ENCODE data around the gene ITPKC.

The ITPKC gene

DNA sequence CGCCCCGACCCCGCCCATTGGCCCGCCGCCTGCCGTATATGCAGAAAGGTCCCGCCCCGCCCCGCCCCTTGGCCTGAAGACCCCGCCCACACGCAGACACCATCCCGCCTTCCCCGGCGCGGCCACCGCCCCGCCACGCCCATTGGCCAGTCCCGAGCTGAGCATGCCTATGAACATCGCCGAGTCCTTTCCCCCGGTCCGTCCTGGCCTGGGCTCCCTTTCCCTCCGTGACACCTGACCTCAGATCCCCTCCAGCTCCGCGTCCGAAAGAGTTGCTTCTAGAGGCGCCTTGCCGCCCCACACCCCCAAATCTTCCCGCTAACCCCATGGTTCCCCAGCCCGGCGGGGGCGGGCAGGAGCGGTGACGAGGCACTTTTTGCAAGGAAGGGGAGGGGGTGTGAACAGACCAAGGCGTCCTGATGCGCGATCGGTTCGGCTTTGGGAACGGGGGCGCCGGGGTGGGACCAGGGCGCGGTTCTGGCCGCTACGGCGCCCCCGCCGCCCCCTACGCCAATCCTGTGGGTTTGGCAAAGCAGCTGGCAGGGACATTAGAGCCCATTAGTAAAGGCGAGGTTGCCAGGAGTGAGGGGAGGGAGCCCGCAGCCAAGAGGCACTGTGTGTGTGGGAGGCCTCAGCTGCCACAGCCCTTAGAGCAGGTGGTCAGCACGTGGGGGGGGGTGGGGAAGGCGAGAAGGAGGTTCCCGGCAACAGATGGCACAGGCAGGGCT, 26.1 kb upstream of the ITPKC start:
- peak; percentile 83 to 93 (median 86) for DNase-seq

DNA sequence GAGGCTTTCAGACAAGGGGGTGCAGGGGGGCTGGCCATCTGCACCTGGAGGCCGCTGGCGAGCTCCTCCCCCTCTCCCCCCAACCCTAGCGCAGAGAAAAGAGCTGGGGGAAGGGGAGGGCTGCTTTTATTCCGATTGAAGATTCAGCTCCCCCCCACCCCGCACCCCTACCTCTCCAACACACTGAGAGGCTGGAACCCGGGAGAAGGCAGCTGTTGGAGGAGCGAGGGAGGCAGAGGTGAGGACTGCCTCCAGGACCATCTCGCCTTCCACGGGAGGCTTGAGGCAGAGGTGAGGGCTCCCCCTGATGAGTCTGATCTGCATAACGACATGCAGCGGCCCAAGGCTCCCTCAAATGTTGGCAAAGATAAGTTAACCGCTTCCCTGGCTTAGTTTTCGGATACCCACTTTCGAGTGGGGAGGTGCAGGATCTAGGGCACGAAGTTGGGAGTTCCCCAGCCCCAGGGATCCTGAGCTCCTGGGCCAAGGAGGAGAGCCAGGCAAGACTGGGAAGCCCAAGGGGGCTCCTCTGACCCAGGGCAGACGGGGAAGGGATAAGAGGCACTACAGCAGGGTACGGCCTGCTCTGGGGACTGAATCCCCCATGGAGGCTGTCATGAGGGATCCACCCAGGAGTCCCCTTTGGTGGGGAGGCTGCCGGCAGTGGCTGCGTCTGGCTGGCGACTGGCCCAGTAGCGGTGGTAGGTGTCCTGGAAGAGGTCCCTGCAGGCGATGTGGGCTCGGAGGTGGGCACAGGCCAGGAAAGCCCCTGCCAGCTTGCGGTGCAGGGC, 25.3 kb upstream of the ITPKC start:
- no peak for DNase-seq

DNA sequence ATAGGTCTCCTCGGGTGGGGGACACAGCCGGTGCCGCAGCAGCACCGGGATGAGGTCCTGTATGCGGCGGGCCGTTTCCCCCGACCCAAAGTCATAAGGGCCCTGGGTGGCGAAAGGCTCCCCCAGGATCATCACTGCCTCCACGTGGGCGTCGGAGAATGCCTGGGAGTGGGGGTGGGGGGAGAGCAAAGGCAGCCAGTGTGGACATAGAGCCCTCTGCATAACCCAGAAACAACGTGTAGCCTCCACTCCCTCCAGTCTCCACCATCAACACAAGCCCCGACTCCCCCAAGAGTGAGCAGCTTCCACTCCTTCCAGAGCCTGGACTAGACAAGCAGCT, 24.7 kb upstream of the ITPKC start:
- DNase-seq: no peak

DNA sequence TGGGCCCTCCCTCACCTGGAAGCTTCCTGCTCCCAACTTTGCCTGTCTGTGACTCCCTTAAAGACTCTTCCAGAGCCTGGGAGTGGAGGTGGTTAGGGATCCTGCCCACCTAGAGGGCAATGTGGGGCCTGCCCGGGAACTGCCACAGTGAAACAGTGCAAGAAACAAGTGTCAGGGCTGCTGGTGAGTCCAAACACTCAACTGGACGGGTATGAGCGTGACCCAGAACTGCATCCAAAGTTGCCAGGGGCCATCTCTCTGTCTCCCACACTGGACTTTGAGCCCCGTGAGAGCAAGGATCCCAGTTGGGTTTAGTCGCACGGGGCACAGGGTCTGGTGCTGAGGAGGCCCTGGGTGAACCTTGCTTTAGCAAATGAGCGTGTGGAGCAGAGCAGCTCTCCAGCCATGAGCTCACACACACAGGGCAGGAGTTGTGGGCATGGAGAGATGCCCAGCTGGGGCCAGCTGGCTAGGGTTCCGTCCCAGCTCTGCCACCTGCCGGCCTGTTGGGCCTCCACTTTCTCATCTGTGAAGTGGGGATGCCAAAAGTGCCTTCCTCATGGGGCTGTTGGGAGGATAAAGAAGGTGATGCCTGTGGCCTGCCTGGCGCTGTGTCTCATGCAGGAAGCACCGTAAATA, 23.6 kb upstream of the ITPKC start:
- DNase-seq: no peak

DNA sequence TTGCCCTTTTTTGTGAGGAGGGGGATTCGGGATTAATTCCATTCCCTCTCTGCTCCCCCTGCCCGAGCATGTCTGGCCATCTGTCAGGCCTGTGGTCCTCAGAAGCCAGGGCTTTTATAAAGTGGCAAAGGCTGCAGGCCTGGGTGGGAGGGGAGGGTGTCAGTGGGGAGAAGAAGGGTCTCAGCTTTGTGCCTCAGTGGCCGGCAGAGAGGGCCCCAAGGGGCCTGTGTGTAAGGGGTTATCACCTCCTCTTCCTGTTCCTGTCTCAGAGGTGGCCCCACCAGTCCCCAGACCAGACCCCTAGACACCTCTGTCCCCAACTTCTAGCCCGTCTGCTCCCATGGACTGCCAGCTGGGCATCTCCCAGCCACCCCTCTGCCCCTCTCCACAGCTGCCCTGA, 23.0 kb upstream of the ITPKC start:
- no peak for DNase-seq

DNA sequence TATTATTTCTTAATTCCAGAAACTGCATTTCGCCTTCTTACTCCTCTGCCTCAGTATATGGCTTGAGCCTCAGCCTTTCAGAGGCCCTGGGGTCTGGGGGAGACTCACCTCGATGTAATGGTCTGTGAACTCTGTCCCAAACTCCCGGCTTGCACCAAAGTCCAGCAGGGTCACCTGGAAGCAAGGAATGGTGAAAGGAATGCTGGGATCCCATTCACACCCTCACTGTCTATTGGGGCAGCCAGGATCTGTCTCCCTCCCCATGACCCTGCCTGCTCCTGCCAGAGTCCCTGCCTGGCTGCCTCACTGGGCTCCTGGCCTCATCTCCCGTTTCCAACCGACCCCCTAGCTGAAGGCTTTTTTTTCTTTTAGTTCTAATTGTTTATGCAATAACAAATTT, 21.0 kb upstream of the ITPKC start:
- DNase-seq: no peak

DNA sequence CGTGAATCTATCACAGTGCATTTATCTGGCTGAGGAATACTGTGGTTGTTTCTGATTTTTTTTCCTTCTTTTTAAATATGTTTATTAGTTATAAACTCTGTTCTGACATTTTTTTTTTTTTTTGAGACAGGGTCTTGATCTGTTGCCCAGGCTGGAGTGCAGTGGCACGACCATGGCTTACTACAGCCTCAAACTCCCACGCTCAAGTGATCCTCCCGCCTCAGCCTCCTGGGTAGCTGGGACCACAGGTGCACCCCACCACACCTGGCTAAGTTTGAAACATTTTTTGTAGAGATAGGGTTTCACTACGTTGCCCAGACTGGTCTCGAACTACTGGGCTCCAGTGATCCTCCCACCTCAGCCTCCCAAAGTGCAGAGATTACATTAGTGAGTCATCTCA, 19.9 kb upstream of the ITPKC start:
- no peak for DNase-seq

DNA sequence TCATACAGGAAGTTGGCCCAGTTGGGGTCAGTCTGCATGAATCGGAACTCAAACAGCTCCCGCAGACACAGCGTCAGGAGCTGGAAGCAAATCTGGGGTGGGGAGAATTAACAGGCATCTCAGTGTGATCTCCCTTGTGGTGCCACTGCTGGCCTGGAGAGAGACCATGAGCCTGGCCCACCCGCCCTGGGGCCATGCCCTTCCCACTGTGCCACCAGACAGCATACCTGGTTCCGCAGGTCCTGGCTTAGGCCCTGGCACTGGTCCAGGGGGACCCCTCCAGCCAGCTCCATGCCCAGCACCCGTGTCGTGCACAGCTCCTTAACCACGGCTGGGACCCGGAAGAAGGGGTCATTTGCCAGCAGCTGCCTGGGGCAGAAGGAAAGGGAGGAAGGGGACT, 16.8 kb upstream of the ITPKC start:
- no peak for DNase-seq

DNA sequence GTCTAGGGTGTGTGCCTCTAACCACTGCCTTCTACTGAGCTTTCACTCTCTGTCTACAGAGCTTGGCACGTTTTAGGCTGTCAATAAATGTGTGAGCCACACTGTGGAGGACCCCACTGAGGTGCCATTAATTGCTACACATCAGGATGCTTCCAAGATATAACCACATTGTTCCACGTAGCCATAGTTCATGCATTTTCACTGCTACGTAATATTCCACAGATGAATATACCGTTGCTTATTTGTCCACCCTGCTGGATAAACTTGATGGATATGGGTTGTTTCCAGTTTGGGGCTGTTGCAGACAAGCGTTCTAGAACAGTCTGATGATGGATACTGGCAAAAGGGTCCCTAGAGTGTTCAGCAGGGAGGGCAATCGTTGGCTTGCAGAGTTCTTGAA, 15.2 kb upstream of the ITPKC start:
- no peak for DNase-seq

DNA sequence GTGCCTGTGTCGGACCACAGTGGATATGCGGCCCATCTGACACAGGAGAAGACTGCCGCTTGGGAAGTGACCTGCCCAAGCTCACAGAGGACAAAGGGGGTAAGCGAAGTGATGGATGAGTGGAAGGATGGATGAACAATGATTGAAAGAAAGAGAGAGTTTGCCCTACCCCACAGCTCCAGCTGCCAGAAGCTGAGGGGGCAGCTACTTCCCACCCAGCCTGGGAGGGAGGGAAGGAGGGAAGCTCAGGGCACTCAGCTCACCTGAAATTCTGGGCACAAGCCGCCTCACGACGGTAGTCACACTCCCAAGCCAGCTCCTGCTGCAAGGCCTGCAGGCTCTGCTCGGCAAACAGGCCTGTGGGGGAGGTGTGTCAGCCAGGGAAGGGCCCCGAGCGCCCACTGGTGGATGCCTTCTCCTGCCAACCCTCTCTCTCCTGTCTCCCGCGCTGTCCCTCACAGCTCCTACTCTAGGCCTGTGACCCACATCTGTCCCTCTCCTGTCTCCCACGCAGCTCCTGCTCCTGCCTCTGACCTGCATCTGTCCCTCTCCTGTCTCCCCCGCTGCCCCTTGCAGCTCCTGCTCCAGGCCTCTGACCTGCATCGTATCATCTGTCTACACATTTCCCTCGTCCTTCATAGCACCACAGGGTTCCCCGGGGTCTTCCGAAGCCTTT, 14.4 kb upstream of the ITPKC start:
- no peak for DNase-seq

DNA sequence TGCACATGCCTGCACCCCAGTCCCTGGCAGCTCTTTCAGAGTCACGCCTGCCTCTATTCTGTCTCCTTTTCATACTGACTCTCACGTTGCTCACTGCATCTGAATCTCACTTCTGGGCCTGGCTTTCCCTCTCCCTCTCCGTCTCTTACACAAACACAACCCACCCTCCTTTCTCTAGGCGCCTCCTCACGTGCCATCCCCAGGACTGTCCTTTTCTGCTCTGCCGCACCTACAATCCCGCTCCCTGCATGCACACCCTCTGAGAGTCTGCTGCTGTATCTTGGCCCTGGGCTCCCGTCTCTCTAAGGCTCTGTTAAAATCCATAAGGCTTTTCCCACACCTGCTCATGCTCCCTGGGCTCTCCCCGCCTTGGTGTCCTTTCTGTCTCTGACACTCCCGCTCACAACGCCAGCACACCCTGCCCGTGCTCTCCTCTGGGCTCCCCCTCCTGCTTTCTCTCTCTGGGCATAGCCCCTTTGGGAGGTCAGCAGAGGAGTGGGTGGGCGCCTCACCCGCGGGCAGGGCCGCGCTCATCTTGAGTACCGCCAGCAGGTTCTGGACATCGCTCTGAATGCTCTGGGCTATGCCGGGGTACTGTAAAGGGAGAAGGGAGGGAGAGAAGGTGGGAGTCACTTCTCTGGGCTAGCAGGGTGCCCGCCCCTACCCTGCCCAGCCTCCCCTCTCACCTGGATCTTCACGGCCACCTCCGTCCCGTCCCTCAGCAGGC, 13.7 kb upstream of the ITPKC start:
- DNase-seq: no peak

DNA sequence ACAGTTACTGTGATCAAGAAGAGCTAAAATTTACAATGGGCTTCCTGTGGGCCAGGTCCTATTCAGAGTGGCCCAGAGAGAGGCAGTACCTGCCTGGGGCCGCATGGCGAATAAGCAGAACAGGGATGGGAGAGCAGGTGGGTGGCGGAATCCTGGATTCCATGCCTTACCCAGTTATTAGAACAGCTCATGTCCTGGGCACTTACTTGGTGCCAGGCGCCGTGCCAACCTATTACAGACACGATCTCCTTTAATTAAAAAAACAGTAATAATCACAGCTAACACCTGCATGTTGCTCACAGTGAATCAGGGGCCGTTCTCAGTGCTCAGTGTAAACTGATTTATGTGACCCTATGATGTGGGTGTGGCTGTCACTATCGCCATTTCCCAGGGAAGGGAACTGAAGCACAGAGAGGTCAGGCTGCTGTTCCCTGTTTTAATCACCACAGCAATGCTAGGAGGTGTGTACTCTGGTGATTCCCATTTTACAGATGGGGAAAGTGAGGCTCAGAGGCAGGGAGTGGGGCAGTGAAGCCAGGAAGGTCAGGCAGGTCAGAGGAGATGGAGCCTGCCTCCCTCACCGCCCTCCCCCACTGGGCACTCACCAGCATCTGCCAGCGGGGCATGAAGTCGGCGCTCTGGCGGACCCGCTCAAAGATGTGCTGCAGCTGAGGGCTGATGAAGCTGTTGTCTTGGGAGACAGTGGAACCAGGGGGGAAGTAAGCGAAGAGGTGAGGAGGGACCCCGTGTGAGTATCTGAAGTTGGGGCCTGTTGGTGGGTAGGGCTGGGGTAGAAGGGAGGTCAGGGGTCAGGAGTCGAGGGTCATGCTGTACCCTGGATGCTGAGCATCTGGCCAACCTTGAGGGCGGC, 12.2 kb upstream of the ITPKC start:
- no peak for DNase-seq

DNA sequence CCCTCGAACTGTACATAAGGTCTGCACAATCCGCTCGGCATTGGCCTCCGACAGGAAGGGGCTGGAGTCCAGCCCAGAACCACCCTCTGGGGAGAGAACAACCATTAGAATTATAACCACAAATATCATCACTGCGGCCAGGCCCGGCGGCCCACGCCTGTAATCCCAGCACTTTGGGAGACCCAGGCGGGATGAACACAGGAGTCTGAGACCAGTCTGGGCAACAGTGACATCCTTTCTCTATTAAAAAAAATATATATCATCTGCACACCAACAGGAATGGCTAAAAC, 11.6 kb upstream of the ITPKC start:
- no peak for DNase-seq

DNA sequence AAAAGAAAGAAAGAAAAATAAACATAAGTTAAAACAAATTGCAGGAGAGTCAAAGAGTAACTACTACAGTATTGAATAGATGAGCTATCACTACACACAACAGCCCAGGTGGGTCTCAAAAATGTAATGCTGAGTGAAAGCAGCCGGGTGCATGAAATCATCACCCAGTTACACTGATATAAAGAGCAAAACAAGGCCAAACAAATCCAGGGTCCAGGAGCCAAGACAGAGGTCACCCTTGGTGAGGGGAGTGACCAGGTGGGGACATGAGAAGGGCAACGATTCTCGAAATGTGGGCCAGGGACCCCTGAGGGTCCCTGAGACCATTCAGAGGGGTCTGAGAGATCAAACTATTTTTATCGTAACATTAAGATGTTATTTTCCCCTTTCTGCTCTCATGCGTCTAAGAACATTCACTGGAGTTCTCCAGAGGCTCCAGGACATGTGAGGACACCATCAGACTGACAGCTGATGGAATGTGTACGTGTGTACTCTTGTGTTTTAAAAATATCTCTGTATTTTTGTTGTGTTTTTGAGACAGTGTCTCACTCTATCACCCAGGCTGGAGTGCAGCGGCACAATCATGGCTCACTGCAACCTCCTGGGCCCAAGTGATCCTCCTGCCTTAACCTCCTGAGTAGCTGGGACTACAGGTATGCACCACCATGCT, 10.8 kb upstream of the ITPKC start:
- DNase-seq: no peak

DNA sequence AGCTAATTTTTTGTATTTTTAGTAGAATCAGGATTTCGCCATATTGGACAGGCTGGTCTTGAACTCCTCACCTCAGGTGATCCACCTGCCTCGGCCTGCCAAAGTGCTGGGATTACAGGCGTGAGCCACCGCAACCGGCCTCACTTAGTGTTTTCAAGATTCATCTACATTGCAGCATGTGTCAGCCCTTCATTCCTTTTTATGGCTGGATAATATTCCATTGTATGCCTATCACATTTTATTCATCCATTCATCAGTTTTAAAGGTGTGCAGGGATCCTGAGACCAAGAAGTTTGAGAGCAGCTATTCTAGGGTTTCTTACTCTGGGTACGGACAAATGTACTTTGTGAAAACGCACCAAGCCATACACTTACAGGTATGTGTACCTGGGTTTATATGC, 9.3 kb upstream of the ITPKC start:
- DNase-seq: no peak

DNA sequence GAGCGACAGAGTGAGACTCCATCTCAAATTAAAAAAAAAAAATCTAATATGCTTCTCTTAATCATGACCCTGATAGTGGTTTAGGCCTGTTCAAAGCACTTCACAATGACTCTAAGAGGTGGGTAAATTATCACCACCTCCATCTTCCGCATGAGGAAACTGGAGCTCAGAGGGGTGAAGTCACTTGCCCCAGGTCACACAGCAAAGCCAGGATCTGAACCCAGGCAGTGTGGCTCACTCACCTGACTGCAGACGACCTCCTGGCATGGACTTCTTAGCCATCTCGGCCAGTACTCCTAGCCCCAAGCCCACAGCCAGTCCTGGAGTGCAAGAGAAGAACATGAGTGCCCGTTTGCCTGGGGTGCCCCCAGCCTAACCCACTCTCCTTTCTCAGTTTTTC, 7.1 kb upstream of the ITPKC start:
- DNase-seq: no peak

DNA sequence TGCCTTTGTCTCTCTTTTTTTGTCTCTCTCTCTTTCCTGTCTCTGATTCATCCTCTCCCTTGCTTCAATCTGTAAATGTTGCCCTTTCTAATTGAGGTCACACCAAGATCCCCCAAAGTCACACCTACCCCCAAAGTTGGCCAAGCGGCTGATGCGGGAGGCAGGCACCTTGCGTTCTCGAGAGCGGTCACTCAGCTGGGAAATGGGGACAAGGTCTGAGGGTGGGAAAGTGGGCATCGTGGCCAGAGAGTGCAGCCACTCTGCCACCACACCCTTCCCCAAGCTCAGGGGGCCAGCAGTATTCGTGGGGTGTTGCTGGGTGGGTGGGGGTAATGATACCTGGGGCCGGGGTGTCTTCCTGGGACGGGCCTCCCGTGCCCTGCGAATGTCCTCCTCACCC, 3.0 kb upstream of the ITPKC start:
- no peak for DNase-seq

DNA sequence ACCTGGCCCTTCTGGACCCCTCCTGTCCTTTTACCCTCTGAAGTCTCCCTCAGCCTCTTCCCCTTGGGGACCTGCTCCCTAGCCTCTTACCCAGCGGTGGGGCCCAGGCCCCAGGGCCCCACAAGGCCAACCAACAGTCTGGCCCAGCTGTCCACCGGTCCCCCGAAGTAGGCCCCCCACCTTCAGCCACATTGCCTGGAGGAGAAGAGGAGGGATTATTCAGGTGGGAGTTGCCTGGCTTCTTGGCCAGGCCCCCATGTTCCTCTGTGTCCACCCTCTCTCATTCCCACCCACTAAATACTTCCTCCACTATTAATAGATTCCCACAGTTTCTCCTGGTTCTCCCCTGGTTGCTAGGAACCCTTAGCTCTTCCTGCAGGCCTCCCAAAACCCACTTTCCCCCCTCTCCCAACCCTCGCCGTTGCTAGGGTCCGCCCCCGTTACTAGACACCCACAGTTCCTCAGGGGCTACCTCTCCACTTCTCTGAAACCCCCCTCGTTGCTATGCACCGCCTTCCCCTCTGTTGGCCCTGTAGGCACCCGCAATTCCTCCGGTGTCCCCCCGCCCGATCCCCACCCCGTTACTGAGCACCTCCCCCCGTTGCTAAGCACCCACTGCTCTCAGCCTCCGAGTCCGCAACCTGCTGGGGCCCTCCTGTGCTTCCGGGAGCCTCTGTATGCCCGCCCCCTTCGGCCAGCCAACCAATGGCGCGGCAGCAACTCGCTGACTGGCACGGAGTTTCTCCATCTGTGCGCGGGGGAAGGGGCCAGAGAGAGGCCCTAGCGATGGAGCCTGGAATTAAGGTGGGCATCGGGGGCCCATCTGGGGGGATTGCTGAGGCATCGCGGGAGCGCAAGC, 2.2 kb upstream of the ITPKC start:
- DNase-seq: peak; percentile 87 to 91 (median 90)

DNA sequence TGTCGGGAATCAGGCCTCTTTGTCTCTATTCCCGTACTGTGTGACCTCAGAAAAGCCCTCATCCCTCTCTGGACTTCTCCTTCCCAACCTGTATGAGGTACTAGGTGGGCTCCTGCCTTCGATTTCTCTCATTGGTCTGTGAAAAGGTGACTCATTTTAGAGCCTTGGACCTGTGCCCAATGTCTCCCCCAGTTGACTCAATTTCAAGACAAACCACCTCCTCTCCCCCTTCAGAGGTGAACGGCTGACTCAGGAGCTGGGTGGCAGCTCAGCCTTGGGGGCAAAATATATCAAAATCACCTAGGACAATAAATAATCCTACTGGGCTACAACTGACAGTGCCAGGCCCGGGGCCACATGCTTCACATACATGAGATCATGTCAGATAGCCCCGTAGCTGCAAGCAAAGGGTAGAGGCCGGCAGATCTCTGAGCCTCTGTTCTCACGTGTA, 856 bp upstream of the ITPKC start:
- peak in 4 of 5 donors; percentile 19 to 45 (median 41) for DNase-seq

DNA sequence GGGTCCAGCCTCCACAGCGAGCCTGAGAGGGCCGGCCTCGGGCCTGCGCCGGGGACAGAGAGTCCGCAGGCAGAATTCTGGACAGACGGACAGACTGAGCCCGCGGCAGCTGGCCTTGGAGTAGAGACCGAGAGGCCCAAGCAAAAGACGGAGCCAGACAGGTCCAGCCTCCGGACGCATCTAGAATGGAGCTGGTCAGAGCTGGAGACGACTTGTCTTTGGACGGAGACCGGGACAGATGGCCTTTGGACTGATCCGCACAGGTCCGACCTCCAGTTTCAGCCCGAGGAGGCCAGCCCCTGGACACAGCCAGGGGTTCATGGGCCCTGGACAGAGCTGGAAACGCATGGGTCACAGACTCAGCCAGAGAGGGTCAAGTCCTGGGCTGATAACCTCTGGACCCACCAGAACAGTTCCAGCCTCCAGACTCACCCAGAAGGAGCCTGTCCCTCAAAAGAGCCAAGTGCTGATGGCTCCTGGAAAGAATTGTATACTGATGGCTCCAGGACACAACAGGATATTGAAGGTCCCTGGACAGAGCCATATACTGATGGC, 490 bp downstream of the ITPKC start:
- no peak for DNase-seq

All from T-helper 1 cell (primary cell).